ENCODE results near the gene SH3BP4. TPM values are rescaled to one million over a fixed set of nuclear protein-coding genes. Genes with fewer than 3 reads are reported as not detected.

SH3BP4 gene
- total RNA-seq, 1 donor: 121 TPM

DNA sequence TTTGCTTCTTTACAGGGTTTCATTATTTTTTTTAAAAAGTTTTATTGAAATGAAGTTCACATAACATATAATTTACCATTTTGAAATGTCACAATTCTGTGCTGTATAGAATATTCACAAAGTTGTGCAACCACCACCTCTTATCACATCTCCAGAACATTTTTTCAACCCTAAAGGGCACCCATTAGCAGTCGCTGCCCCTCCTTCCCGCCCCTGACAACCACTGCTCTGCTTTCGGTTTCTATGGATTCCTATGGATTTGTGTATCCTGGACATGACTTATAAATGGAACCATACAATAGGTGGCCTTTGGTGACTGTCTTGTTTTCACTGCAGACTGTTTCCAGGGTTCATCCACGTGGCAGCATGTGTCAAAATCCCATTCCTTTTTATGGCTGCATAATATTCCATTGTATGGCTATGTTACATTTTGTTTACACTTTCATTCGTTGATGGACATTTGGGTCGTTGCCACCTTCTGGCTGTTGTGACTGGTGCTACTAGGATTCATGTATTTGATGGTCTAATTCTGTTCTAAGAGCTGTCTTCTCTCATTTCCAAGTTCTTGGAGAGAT, 52.6 kb downstream of the SH3BP4 start:
- H3K4me2 ChIP-seq (ENCODE audit: insufficient read depth, low read length): no peak overlapping the region
- H3K27me3 ChIP-seq (ENCODE audit: insufficient read depth, low read length): no peaks in the 10 kb centered on the region
- peak overlapping the region; percentile 20 for H3K27ac ChIP-seq (ENCODE audit: low read depth, low read length)
- no peak overlapping the region for H3K4me3 ChIP-seq (ENCODE audit: insufficient read depth, low read length)
- peaks cover 26% of the 10 kb centered on the region for H3K4me1 ChIP-seq (ENCODE audit: insufficient read depth, low read length)
- DNase-seq (ENCODE audit: insufficient read length, low spot score, missing footprints): peak; percentile 21
- TF ChIP-seq, protein P1, sequence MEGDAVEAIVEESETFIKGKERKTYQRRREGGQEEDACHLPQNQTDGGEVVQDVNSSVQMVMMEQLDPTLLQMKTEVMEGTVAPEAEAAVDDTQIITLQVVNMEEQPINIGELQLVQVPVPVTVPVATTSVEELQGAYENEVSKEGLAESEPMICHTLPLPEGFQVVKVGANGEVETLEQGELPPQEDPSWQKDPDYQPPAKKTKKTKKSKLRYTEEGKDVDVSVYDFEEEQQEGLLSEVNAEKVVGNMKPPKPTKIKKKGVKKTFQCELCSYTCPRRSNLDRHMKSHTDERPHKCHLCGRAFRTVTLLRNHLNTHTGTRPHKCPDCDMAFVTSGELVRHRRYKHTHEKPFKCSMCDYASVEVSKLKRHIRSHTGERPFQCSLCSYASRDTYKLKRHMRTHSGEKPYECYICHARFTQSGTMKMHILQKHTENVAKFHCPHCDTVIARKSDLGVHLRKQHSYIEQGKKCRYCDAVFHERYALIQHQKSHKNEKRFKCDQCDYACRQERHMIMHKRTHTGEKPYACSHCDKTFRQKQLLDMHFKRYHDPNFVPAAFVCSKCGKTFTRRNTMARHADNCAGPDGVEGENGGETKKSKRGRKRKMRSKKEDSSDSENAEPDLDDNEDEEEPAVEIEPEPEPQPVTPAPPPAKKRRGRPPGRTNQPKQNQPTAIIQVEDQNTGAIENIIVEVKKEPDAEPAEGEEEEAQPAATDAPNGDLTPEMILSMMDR (IDR thresholded peaks at IDR 0.05; ENCODE audit: extremely low read depth, low read depth, low read length): no peak
- peaks cover 64% of the 10 kb centered on the region for H4K20me1 ChIP-seq (ENCODE audit: insufficient read depth, low read length)
- H3K36me3 ChIP-seq (ENCODE audit: insufficient read depth, low read length): peaks cover 36% of the 10 kb centered on the region
- H2AFZ ChIP-seq (ENCODE audit: low read length): no peak overlapping the region
- peaks cover 100% of the 10 kb centered on the region for H3K79me2 ChIP-seq (ENCODE audit: insufficient read depth, low read length)
- H3K9me3 ChIP-seq (ENCODE audit: low read depth, low read length): no peaks in the 10 kb centered on the region

DNA sequence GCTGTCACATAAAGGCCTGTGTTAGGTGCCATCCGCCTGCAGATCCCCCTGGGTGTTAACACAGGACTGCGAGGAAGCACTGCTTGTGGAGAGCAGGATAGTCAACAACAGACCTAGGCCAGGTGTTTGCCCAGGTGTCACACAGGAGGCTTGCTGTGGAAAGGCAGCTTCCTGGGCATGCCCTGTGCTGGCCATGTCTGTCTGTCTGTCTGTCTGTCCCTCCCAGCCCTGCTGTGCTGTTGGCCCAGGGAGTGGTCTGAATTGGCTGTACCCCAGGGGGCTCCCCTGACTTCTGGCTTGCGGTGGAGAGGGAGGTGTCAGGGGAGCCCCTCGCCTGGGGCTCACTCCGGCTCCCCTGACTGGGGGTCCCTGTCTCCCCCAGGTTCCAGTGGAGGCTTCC, 53.2 kb downstream of the SH3BP4 start:
- no peaks in the 10 kb centered on the region for H3K27me3 ChIP-seq (ENCODE audit: insufficient read depth, low read length)
- peaks cover 34% of the 10 kb centered on the region for H3K36me3 ChIP-seq (ENCODE audit: insufficient read depth, low read length)
- no peaks in the 10 kb centered on the region for H3K9me3 ChIP-seq (ENCODE audit: low read depth, low read length)
- TF ChIP-seq, protein P1 (IDR thresholded peaks at IDR 0.05; ENCODE audit: extremely low read depth, low read depth, low read length): no peak
- no peak overlapping the region for H3K4me3 ChIP-seq (ENCODE audit: insufficient read depth, low read length)
- H2AFZ ChIP-seq (ENCODE audit: low read length): no peak overlapping the region
- peaks cover 100% of the 10 kb centered on the region for H3K79me2 ChIP-seq (ENCODE audit: insufficient read depth, low read length)
- H3K4me2 ChIP-seq (ENCODE audit: insufficient read depth, low read length): no peak overlapping the region
- peaks cover 26% of the 10 kb centered on the region for H3K4me1 ChIP-seq (ENCODE audit: insufficient read depth, low read length)
- peaks cover 71% of the 10 kb centered on the region for H4K20me1 ChIP-seq (ENCODE audit: insufficient read depth, low read length)
- no peak overlapping the region for H3K27ac ChIP-seq (ENCODE audit: low read depth, low read length)
- DNase-seq (ENCODE audit: insufficient read length, low spot score, missing footprints): peak; percentile 39

DNA sequence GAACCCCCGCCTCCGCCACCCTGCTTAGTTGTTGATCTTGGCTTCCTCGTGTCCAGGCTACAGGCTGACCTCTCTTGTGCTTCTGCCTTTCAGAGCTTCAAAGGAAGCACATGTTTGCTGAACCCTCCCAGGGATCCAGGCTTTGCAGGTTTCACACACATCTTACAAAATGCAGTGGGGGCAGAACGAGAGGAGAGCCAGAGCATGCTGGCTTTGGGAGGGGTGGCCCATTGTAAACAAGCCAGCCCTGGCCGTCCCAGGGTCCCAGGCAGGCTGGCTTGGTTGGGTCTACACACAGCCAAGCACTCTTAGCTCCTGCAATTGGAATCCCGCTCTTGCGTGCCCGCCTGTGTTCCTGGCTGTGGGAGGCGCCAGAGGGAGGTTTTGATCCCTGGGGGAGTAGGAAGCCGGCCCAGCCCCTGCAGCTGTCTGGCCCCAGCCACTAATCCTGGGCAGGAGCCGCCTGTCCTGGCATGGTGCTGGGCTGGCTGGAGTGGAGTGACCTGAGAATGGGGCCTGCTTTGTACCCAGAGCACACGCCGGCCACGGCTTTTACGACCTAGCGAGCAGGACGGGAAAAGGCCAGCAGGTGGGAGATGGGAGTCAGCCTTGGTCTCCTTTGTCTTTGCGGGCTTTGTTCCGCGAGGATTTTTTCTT, 53.9 kb downstream of the SH3BP4 start:
- H2AFZ ChIP-seq (ENCODE audit: low read length): no peak overlapping the region
- peaks cover 26% of the 10 kb centered on the region for H3K4me1 ChIP-seq (ENCODE audit: insufficient read depth, low read length)
- peaks cover 100% of the 10 kb centered on the region for H3K79me2 ChIP-seq (ENCODE audit: insufficient read depth, low read length)
- peak; percentile 75 for DNase-seq (ENCODE audit: insufficient read length, low spot score, missing footprints)
- TF ChIP-seq, protein P1 (IDR thresholded peaks at IDR 0.05; ENCODE audit: extremely low read depth, low read depth, low read length): no peak
- peak overlapping the region; percentile 15 for H3K27ac ChIP-seq (ENCODE audit: low read depth, low read length)
- H3K27me3 ChIP-seq (ENCODE audit: insufficient read depth, low read length): no peaks in the 10 kb centered on the region
- peaks cover 75% of the 10 kb centered on the region for H4K20me1 ChIP-seq (ENCODE audit: insufficient read depth, low read length)
- H3K4me2 ChIP-seq (ENCODE audit: insufficient read depth, low read length): no peak overlapping the region
- H3K4me3 ChIP-seq (ENCODE audit: insufficient read depth, low read length): no peak overlapping the region
- H3K9me3 ChIP-seq (ENCODE audit: low read depth, low read length): no peaks in the 10 kb centered on the region
- peaks cover 28% of the 10 kb centered on the region for H3K36me3 ChIP-seq (ENCODE audit: insufficient read depth, low read length)

DNA sequence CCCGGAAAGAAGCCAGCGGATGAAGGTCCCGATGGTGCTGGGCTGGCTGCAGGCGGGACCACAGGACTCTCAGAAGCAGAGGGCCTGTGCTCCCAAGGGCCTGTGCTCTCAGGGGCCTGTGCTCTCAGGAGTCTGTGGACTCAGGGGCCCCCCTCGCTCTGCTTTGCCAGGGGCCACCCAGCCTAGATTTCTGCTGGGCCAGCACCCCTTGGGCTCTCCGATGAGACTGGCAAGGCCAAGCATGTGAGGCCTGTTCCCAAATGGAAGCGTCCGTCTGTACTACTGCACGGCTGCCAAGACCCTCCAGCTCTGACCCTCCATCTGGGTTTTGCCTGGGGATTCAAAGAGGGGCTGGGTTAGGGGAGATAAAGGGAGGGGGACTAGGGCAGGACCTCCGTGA, 54.6 kb downstream of the SH3BP4 start:
- no peak overlapping the region for H3K4me2 ChIP-seq (ENCODE audit: insufficient read depth, low read length)
- DNase-seq (ENCODE audit: insufficient read length, low spot score, missing footprints): peak; percentile 60
- peaks cover 26% of the 10 kb centered on the region for H3K4me1 ChIP-seq (ENCODE audit: insufficient read depth, low read length)
- no peaks in the 10 kb centered on the region for H3K27me3 ChIP-seq (ENCODE audit: insufficient read depth, low read length)
- H3K4me3 ChIP-seq (ENCODE audit: insufficient read depth, low read length): no peak overlapping the region
- H3K36me3 ChIP-seq (ENCODE audit: insufficient read depth, low read length): peaks cover 21% of the 10 kb centered on the region
- H3K27ac ChIP-seq (ENCODE audit: low read depth, low read length): no peak overlapping the region
- no peaks in the 10 kb centered on the region for H3K9me3 ChIP-seq (ENCODE audit: low read depth, low read length)
- TF ChIP-seq, protein P1 (IDR thresholded peaks at IDR 0.05; ENCODE audit: extremely low read depth, low read depth, low read length): no peak
- peaks cover 100% of the 10 kb centered on the region for H3K79me2 ChIP-seq (ENCODE audit: insufficient read depth, low read length)
- peaks cover 81% of the 10 kb centered on the region for H4K20me1 ChIP-seq (ENCODE audit: insufficient read depth, low read length)
- H2AFZ ChIP-seq (ENCODE audit: low read length): no peak overlapping the region

All from osteoblast (primary cell).